Kidney glomerular epithelial cell (primary cell): ENCODE data around the gene TRAIP.
"Not testable (repeated sequence)": the region's sequence is repeated elsewhere in the genome, so short reads cannot be mapped to it uniquely, and the experiment has no call there.

Experiments
- DNase-seq: peaks from one replicate; lab custom pipeline; 2025; lab: John Stamatoyannopoulos, UW

TRAIP gene, protein sequence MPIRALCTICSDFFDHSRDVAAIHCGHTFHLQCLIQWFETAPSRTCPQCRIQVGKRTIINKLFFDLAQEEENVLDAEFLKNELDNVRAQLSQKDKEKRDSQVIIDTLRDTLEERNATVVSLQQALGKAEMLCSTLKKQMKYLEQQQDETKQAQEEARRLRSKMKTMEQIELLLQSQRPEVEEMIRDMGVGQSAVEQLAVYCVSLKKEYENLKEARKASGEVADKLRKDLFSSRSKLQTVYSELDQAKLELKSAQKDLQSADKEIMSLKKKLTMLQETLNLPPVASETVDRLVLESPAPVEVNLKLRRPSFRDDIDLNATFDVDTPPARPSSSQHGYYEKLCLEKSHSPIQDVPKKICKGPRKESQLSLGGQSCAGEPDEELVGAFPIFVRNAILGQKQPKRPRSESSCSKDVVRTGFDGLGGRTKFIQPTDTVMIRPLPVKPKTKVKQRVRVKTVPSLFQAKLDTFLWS

DNA sequence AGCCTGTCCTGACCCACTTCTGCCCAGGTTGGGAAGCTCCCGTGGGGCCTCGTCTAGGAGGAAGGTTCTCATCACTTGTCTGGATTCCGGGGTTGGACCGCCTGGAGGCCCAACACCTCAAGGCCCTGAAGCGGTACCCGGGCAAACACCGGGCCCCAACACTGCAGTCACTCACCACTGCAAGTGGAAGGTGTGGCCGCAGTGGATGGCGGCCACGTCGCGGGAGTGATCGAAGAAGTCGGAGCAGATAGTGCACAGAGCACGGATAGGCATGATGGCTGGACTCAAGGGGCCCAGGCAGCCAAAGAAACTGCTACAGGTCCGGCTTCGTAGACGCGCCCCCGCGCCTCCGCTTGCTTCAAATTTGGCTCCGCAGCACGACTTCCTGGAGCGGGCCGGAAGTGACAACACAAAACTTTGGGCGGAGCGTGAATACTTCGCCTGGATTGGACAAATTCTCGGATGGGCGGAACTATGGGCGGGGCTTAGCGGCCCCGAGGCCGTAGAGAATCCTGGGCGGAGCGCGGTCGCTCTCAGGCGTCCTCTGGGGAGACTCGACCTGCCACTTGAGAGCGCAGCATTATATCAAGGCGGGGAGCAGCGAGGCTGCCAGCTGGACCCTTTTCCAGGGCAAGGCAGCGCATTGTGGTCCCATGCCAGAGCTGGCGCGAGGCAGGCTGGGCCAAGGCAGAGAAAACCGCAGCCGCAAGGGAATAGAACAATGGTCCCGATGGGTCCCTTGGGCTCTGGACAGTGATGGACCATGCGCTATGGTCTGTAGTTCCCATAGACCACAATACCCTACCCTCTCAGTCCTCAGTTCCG lies at the start of gene TRAIP:
Gene TRAIP (minus strand): TSS at position 384 of the 825 bp plus-strand sequence. CDS start 111 bp downstream, at position 273.
- DNase-seq, result peak; percentile 67

DNA sequence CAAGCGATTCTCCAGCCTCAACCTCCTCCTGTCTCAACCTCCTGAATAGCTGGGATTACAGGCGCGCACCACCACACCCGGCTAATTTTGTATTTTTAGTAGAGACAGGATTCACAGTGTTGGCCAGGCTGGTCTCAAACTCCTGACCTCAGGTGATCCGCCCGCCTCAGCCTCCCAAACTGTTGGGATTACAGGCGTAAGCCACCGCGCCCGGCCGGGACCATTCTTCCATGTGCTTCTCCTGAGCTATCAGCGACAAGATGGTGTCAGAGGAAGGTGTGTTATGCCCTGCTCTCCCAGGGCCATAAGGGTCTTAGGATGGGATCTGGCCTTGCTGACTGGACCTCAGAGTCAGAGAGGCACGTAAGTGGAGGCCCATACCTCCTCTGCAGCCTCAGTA lies 48.1 kb upstream of the TRAIP start:
- not testable (repeated sequence) for DNase-seq

DNA sequence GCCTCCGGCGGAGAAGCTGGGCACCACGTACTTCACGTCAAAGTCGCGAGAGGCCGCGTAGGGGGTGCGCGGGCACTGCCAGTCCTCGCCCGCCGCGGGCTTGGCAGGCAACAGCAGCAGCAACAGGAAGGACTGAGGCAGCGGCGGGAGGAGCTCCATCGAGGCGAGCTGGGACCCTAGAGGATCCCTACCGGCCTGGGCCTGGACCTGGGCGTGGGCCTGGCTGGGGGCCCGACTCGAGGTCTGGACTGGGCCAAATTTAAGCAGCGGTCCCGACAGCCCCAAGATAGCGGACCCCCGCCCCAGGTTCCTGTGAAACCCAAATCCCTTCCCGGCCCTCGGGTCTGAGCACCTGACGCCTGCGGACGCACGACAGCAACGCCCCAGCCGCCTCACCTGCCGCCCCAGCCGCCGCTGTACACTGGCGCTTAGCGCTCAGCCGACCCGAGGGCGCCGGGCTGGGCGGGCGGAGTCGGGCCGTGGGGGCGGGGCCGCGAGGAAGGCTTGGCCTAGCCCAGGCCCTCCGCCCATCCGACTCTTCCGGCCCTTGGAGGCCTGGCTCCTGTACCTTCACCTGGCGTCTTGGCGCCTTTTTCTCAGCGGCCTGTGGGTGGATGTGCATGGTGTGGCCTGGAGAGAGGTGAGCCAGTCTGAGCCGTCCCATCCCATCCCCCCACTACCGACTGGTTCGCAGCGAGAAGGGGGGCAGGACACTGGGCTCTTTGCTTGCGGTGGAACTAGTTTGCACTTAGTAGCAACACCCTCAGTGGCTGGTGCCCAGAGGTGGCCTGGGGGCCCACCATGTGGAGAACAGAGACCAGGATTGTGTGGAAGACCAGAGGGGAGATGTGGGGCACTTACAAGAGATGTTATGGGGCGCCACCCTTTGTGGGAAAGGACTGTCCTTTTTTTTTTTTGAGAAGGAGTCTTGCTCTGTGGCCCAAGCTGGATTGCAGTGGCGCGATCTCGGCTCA lies 47.4 kb upstream of the TRAIP start, which contains the start of gene MST1R:
Gene MST1R (minus strand): TSS at position 423 of the 974 bp plus-strand sequence. CDS start 264 bp downstream, at position 159.
- no peak for DNase-seq

DNA sequence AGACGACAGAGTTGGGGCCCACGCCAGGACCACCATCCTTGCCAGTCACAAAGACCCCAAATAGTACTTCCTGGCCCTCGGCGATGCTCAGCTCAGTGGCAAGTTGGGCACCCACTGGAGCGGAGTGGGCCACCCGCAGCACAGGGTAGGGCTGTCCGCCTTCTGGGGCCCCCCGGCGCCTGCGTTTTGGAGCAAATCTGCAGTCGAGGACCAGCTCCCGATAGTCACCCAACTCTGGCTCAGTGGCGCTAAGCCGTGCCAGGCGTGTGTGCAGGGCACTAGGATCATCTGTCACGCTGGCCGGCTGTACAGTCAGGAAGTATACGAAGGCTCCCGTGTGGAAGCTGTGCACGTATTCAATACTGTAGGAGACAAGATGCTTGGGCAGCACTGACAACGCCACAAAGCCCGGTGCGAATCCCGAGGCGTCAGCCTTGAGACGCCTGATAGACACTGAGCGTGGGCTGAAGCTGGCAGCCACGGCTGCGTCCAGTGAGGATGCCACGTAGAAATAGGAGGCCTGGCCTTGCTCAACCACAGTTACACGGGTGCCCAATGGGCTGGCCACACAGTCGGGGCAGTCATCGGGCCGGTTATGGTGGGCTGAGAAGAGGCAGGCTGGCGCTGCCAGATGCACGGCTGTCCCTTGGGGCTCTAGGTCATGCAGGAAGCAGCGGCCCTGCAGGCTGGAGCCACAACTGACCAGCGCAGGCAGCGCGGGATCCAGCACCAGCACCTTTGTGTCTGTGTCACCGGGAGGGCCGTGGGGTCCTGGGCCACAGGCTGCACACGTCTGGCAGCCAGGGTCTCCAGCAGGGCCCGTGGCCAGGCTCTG lies 46.4 kb upstream of the TRAIP start:
- no peak for DNase-seq

DNA sequence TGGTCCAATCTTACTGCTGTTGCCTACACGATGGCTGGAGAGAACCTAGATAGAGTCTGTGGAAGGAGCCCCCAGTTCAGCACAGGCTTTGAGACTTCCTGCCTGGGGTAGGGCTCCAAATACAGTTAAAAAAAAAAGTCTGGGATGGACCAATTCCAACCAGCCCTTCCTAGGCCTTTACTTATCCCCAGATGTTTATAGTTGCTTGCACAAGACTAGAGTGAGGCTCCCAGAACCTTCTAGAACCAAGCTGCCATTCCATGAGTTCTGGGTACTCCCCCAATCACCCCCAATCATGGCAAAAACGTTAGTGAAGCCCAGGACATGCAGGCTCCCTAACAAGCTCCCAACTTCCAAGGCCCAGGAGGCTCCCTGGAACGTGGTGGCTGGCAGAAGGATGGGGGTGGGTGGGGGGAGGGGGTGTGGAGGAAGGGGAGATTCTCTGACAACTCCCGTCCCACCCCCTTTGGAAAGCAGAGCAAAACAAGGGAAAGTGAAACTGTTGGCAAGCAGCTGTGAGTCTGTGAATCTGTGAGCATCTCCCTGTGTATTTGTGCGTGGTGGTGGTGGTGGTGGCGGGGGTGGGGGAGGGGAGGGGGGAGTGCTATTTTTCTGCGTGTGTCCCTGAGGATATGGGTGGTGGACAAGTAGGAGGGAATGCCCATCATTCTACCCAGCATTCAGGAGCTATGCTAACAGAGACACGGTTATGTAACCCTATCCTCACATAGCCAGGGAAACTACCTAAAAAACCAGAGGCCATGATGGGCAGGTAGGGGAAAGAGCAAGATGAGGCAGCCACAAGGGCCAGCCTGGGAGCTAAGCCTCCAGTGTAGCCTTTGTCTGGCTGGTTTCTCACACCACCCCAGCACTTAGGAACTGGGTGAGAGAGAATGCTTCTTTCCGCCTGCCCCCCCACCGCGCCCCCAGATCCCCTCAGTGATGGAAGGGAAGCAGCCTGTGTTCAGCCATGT lies 45.3 kb upstream of the TRAIP start:
- no peak for DNase-seq

DNA sequence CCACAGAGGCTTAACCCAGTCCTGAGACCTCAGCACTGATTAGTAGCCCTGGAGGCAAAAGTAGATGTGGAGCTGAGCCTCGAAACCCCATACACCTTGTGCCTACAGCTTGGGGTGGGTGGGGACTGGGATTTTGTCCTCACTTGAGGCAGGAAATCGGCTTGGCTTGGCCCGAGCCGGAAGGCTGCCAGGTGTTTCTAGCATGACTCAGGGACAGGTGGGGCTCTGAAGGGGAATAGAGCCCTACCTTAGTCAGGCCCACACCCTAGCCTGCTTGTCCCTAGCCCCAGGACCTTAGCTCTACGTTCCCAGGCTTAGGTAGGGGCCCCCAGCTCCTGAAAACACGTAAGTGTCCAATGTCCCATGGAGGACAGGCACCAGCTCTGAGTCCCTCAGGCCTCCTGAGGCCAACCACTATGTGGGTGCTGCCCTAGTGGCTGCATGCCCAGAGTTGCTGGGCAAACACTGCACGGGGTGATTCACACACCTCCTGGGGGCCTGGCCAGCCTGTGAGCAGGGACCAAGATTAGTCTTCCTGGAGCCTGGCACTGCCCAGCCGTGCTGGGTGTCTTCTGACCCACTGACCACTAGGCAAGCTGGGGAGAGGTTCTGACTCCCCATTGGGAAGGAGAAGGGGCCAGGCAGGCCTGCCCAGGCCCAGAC lies 44.3 kb upstream of the TRAIP start:
- peak; percentile 75 for DNase-seq

DNA sequence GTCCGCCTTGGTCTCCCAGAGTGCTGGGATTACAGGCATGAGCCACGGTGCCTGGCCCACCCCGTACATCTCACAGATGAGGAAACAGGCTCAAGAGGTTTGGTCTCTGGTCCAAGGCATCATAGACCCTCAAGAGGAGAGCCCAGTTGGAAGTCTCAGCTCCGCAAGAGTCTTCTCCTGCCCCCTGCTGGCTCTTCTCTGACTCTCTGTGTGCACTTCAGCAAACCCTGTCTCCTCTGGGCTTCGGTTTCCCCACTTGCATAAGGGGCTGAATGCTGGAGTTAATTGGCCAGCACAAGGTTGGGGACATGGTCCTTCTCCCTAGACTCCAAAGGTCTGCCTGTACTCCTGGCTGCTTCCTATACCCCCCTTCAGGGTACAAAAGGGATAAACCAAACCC lies 43.5 kb upstream of the TRAIP start:
- no peak for DNase-seq

DNA sequence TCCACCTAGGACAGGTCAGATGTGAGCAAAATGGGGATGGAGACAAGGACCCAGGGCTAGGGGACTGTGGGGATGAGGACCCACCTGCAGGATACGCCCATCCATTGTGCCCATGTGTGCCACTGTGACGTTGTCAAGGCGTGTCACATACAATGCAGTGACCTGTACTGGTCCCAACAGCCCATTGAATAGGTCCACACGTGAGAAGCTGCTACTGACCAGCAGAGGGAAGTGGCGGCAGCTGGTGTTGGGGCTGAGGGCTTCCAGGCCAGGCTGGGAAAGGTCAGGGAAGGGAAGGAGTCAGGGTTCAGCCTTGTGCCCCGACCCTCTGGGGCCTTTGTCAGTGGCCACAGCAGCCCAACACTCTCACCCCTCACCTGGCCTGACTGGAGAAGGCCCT lies 42.6 kb upstream of the TRAIP start:
- no peak for DNase-seq

DNA sequence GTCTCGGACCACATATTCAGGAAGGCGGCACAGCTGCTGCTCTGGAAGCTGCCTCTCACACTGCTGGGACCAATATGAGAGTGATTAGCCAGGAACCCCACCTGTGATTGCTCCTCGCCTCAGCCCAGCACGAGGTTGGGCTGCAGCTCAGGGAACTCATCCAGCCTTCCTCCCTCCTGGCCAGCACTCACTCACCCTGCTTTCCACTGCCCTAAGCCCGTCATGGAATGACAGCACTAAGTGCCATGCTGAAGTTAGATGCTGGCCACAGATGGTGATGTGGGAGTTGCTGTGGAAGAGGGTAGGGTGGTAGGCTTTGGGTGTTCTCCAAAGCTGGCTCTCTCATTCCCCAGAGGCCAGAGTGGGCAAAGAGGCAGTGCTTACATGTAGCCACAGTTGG lies 40.0 kb upstream of the TRAIP start:
- DNase-seq, result no peak

DNA sequence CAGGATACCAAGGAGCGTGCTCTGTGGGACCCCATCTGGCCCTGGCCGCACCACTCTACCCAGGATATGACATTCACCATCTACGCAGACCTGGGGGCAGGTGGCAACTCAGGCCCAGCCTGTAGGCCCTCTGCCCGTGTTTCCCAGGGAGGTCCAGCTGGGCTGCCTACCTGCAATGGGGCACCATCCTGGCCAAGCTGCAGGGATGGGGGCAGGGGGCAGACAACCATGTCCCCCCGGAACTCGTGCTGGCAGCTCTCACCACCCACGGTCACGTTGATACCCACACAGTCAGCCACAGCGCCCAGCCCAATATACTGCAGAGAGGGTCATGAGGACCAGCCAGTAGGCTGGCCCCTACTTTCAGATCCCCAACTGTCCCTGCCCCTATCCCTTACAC lies 39.4 kb upstream of the TRAIP start:
- DNase-seq, result no peak

DNA sequence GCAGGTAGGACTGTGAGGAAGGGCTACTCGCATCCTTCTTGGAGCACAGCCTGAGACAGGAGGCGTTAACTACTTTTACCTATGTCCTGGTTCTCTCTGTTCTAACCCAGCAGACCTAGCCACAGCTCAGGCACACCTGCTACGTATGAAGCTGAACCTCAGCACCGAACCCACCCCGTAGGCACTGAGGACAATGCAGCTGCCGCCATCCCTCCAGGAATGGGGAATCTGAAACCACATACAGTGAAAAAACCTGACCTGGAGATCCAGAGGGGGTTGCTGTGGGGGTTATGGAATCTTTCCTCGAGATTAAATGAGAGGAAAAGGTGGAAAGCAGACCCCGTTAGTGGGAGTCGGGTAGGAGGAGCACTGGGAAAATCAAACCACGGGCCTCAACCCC lies 32.9 kb upstream of the TRAIP start:
- no peak for DNase-seq

DNA sequence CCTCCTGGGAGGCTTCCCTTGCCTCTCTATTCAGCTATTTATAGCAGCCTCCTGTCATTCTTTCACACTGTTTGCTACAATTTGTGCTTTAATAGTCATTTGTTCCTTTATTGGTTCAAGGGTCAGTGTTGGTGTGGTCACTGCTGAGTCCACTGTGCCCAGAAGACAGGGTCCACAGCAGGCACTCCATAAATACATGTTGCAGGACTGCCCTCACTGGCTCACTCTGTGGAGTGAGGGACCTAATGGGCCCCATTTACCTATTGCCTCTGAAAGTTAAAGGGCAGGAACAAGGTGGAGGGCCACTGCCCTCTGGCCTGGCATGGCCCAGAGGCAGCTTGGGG lies 30.5 kb upstream of the TRAIP start:
- no peak for DNase-seq

DNA sequence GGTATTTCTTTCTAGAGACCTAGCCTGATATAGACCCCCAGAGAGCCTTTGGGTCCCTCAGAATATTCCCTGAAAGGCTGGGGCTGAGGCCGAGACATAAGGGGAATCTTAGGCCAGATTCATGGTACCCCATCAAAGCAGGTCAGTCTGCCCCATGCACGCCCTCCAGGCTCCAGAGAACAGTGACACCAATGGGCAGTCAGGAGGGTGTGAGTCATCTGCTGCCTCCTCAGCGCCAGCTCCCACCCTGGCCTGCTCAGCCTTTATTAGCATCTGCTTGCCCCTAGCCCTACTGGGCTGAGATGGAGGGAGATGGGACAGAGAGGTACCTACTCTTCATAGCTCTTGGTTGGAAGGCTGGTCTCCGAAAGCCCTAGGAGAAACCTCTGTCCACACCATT lies 27.6 kb upstream of the TRAIP start:
- DNase-seq, result no peak

DNA sequence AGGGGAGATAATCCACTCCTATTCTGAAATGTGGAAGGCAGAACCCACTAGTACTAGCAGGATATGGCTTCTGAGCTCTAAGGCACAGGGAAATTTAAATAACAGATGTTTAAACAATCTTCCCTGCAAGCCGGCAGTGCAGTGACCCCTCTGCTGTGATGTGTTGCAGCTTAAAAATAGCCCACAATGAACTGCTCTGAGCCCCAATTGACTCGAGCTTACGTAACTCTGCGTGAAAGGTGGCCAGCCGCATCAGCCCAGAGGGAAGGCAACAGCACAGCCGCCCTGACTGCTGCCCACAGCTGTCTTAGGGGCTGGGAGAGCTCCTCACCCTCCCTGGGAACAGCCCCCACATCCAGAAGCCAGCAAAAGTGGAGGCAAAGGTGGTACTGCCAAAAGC lies 25.8 kb upstream of the TRAIP start:
- no peak for DNase-seq

DNA sequence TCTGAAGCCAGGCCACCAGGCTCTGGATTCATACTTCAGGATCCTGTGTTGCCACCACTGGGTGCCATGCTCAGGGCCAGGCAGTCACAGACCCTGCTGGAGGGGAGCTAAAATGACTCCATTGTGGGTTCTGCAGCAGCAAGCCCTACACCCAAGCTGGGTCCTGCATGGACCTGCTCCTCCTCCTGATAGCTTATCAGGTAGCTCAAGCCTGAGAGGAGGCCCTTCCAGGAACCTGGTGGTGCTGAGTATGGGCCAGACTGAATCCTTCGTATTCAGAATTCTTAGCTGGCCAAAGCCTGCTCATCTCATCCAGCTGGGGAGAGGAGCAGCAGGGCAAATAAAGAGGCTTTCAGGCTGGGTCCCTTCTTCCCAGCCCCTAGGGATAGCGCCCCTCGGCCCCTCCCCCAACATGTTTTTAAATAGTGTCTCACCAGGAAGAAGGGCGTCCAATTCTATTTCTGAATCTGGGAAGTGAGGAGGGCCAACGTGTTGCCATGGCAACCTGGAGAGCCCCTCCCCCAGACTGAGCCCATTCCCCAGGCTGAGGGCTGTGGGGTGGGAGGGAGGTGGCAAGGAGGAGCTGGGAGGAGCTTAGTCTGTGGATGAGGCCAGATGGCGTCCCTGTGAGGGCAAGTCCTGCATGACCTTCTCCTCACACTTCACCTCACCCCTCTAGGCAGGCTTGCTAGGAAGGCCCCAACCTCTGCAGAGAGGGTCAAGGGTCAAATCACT lies 24.4 kb upstream of the TRAIP start:
- no peak for DNase-seq

DNA sequence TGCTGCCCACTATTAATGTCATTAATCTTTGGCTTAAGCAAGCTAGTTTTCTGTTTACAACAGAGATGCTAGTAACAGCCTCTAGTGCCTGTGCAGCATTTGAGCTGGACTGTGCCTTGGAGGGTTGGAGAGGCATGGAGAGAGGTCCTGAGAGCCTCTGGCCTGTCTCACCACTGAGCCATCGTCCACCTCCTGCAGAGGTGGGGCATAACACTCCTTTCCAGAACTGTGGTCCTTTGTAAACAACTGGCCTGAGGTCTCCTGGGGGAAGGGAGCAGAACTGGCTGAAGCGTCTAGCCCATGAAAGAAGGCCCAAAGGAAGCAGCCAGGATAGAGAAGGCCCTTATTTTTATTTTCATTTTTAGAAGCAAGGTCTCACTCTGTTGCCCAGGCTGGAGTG lies 23.4 kb upstream of the TRAIP start:
- no peak for DNase-seq

DNA sequence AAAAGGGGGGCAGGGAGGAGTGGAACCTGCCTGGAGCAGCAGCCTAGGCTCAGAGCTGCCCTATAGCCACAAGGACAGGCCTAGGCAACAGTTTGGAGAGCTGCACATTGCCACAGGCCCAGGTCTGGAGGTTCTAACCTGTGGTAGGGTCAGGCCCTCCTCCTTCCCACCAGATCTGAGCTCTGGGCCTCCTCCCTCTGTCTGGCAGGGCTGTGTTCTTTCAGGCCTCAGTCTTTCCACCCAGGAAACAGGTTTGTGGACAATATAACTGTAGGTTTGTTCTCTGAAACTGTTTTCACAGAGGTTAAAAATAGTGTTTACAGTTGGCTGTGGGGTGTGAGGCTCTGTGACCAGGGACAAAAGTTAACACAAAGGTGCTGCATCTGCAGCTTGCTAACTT lies 22.3 kb upstream of the TRAIP start:
- DNase-seq, result no peak

DNA sequence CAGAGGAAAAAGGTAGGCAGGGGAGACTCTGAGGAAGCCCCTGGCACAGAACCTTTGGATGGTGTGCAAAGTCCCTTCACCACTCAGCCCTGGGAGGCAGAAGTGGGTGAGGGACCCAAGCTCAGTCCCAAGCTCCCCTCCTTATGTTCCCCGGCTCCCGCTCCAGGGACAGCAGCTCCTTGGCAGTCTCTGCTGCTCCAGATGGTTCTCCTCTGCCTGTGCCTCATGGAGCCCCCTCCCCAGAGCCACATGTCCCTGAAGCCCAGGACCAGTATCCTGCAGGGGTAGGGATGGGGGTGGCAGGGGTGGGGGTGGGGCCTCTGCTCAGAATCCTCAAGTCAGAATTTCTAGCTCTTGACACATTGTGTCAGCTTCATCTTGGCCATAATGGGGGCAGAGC lies 21.4 kb upstream of the TRAIP start:
- no peak for DNase-seq

DNA sequence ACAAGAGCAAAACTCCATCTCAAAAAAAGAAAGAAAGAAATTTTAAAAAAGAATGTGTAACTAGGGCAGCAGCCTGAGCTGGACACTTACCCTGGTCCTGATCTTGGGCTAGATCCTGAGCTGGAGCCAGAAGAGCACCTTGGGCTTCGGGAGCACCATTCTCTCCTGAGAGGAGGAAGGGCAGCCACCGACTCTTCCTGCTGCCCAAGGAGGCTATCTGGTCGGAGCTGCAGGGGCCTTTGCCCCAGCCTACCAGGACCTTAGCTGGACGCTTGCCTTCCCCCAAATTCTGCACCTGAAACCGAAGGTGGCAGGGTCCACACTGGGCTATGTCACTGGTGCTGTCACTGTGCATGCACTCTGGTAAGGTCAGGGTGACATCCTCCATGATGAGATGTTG lies 20.2 kb upstream of the TRAIP start:
- no peak for DNase-seq
